Neural cell (in vitro differentiated cells): ENCODE results near the gene GALNT10.

Source experiments
- TAF1 ChIP-seq: IDR thresholded peaks from 2 replicates; pipeline ENCODE4 v1.6.1; 2012; ENCODE audit warnings: low read depth
- TF ChIP-seq, protein P1 (sequence below): fragments of 450-650 bp; IDR thresholded peaks from 2 replicates; pipeline ENCODE4 v1.5.1; 2014; ENCODE audit warnings: antibody characterized with exemption, mild to moderate bottlenecking, moderate library complexity; ENCODE audit not compliant: poor library complexity, severe bottlenecking

DNA sequence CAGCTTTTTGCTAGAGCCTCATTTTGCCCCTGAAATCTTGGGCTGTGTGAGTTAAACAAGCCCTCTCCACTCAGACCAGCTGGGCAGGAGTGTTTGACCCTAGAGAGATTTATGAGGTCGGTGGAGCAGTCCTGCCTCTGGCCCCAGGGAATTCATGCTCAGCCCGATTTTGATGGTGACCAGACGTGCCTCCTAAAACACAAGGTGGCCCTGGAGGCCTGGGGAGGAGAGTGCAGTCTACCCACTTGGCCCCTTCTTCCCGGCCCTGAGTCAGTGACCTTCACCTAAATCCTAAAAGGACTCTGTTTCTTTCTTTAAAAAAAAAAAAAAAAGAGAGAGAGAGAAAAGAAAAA, 168.7 kb downstream of the GALNT10 start:
- no peak for TF ChIP-seq TAF1
- TF ChIP-seq, protein P1, sequence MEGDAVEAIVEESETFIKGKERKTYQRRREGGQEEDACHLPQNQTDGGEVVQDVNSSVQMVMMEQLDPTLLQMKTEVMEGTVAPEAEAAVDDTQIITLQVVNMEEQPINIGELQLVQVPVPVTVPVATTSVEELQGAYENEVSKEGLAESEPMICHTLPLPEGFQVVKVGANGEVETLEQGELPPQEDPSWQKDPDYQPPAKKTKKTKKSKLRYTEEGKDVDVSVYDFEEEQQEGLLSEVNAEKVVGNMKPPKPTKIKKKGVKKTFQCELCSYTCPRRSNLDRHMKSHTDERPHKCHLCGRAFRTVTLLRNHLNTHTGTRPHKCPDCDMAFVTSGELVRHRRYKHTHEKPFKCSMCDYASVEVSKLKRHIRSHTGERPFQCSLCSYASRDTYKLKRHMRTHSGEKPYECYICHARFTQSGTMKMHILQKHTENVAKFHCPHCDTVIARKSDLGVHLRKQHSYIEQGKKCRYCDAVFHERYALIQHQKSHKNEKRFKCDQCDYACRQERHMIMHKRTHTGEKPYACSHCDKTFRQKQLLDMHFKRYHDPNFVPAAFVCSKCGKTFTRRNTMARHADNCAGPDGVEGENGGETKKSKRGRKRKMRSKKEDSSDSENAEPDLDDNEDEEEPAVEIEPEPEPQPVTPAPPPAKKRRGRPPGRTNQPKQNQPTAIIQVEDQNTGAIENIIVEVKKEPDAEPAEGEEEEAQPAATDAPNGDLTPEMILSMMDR = no peak
